Osteoblast (primary cell): ENCODE measurements around the gene ZC3H12C. TPM values are rescaled to one million over a fixed set of nuclear protein-coding genes. Genes with fewer than 3 reads are reported as not detected.

ENCODE experiments used
- DNase-seq: peaks from one replicate; pipeline ENCODE4 v3.0.0; 2011; ENCODE audit warnings: low spot score, mixed read lengths; ENCODE audit not compliant: insufficient read length; ENCODE audit errors: missing footprints
- H2AFZ ChIP-seq: 2 replicates; pipeline ENCODE4 v1.6.0; 2011; ENCODE audit warnings: mild to moderate bottlenecking, low read length
- H3K27ac ChIP-seq: 2 replicates; pipeline ENCODE4 v1.5.1; 2011; ENCODE audit warnings: mild to moderate bottlenecking, low read depth, low read length, moderate library complexity
- H3K27me3 ChIP-seq: 2 replicates; pipeline ENCODE4 v1.6.0; 2012; ENCODE audit warnings: mild to moderate bottlenecking, control low read depth, inconsistent platforms, low read length, moderate library complexity; ENCODE audit not compliant: insufficient read depth
- H3K36me3 ChIP-seq: 2 replicates; pipeline ENCODE4 v1.5.1; 2011; ENCODE audit warnings: mild to moderate bottlenecking, low read length, control low read depth, moderate library complexity; ENCODE audit not compliant: insufficient read depth
- H3K4me1 ChIP-seq: 2 replicates; pipeline ENCODE4 v1.5.1; 2011; ENCODE audit warnings: mild to moderate bottlenecking, low read length, control low read depth, moderate library complexity; ENCODE audit not compliant: insufficient read depth
- H3K4me2 ChIP-seq: 2 replicates; pipeline ENCODE4 v1.6.0; 2011; ENCODE audit warnings: mild to moderate bottlenecking, low read length; ENCODE audit not compliant: insufficient read depth
- H3K4me3 ChIP-seq: fragments of 200-600 bp; sonication (generic); 3 replicates; pipeline ENCODE4 v1.5.1; 2012; ENCODE audit warnings: mild to moderate bottlenecking, low read length, inconsistent platforms; ENCODE audit not compliant: insufficient read depth
- H3K79me2 ChIP-seq: 2 replicates; pipeline ENCODE4 v1.6.0; 2012; ENCODE audit warnings: mild to moderate bottlenecking, low read length, control low read depth, inconsistent platforms; ENCODE audit not compliant: insufficient read depth
- H3K9me3 ChIP-seq: 2 replicates; pipeline ENCODE4 v1.5.1; 2011; ENCODE audit warnings: low read depth, low read length, control low read depth
- H4K20me1 ChIP-seq: 2 replicates; pipeline ENCODE4 v1.6.0; 2012; ENCODE audit warnings: mild to moderate bottlenecking, low read length, control low read depth; ENCODE audit not compliant: insufficient read depth
- CTCF ChIP-seq: IDR thresholded peaks from 2 replicates; pipeline ENCODE4 v1.5.1; 2011; ENCODE audit warnings: mild to moderate bottlenecking, low read depth, low read length, moderate library complexity; ENCODE audit errors: extremely low read depth
- total RNA-seq: library from RNA; depleted of rRNA; stranded (reverse); fragments of >200 nt; gene quantifications from 2 replicates; pipeline ENCODE4 v1.2.3, GENCODE V29; 2012

Gene ZC3H12C
- total RNA-seq, 1 donor: 10.5 TPM

GRCh38 chr11:110161061-110161460 lies 67.9 kb downstream of the ZC3H12C start:
- DNase-seq: no peak
- Histone ChIP-seq H3K79me2 (no peaks in the 10 kb centered on the region), H3K9me3 (no peaks in the 10 kb centered on the region), H3K4me3 (no peak overlapping the region), H3K27me3 (no peaks in the 10 kb centered on the region), H3K4me1 (no peaks in the 10 kb centered on the region), H4K20me1 (no peaks in the 10 kb centered on the region), H3K4me2 (no peak overlapping the region), H2AFZ (no peak overlapping the region), H3K36me3 (peaks cover 15% of the 10 kb centered on the region), H3K27ac (no peak overlapping the region)
- no peak for TF ChIP-seq CTCF

- Histone ChIP-seq H2AFZ (no peak overlapping the region), H3K9me3 (no peaks in the 10 kb centered on the region), H4K20me1 (no peaks in the 10 kb centered on the region), H3K4me3 (no peak overlapping the region), H3K4me2 (no peak overlapping the region), H3K27me3 (no peaks in the 10 kb centered on the region), H3K27ac (no peak overlapping the region), H3K36me3 (peaks cover 15% of the 10 kb centered on the region), H3K79me2 (no peaks in the 10 kb centered on the region), H3K4me1 (no peaks in the 10 kb centered on the region)
- no peak for DNase-seq
- no peak for TF ChIP-seq CTCF
Observed at GRCh38 chr11:110162216-110162615, 69.0 kb downstream of the ZC3H12C start.

- Histone ChIP-seq H2AFZ (no peak overlapping the region), H3K27ac (no peak overlapping the region), H3K4me2 (no peak overlapping the region), H4K20me1 (no peaks in the 10 kb centered on the region), H3K36me3 (peaks cover 15% of the 10 kb centered on the region), H3K79me2 (no peaks in the 10 kb centered on the region), H3K4me3 (no peak overlapping the region), H3K27me3 (no peaks in the 10 kb centered on the region), H3K4me1 (no peaks in the 10 kb centered on the region), H3K9me3 (no peaks in the 10 kb centered on the region)
- DNase-seq: no peak
- no peak for TF ChIP-seq CTCF
Observed at GRCh38 chr11:110165039-110165925, 72.1 kb downstream of the ZC3H12C start.

- Histone ChIP-seq H3K36me3 (peaks cover 15% of the 10 kb centered on the region), H3K4me2 (no peak overlapping the region), H3K27ac (no peak overlapping the region), H3K79me2 (no peaks in the 10 kb centered on the region), H3K4me3 (no peak overlapping the region), H3K27me3 (no peaks in the 10 kb centered on the region), H2AFZ (no peak overlapping the region), H4K20me1 (no peaks in the 10 kb centered on the region), H3K4me1 (no peaks in the 10 kb centered on the region), H3K9me3 (no peaks in the 10 kb centered on the region)
- no peak for TF ChIP-seq CTCF
- no peak for DNase-seq
Observed at GRCh38 chr11:110168033-110168803, 75.0 kb downstream of the ZC3H12C start.
